Stimulated activated naive CD8-positive, alpha-beta T cell treated with anti-CD3 and anti-CD28 coated beads, Interleukin-15, amount 100 ng/mL, for 72 hours (primary cell): ENCODE data around the gene TMEM239.
"Not testable (repeated sequence)": the region's sequence is repeated elsewhere in the genome, so short reads cannot be mapped to it uniquely, and the experiment has no call there.

Source experiments
- ATAC-seq: fragments of 150-1000 bp; cut with Tn5 transposase; 2 replicates; pipeline ENCODE4 v1.10.0; 2021; ENCODE audit warnings: mild to moderate bottlenecking, moderate library complexity
- DNase-seq, 2 donors: peaks; one replicate each; pipeline ENCODE4 v3.0.0; 2021 to 2022
- H3K27ac Mint-ChIP-seq, 2 donors: one replicate each; pipeline ENCODE4 v1.8.0; 2022; ENCODE audit warnings: mild to moderate bottlenecking in 2 of 2, mixed read lengths in 2 of 2, moderate library complexity in 2 of 2
- H3K27me3 Mint-ChIP-seq: one replicate; pipeline ENCODE4 v1.8.0; 2022; ENCODE audit warnings: mixed read lengths
- H3K4me1 Mint-ChIP-seq: one replicate; pipeline ENCODE4 v1.8.0; 2022; ENCODE audit warnings: mild to moderate bottlenecking, mixed read lengths
- H3K4me3 Mint-ChIP-seq, 2 donors: one replicate each; pipeline ENCODE4 v1.8.0; 2022; ENCODE audit warnings: mild to moderate bottlenecking in 2 of 2, mixed read lengths in 2 of 2, moderate library complexity in 1 of 2
- H3K9me3 Mint-ChIP-seq, 2 donors: one replicate each; pipeline ENCODE4 v1.8.0; 2022; ENCODE audit warnings: mixed read lengths in 2 of 2

The TMEM239 gene

GRCh38 chr20:2831206-2831605 lies 15.0 kb downstream of the TMEM239 start:
- peak in 1 of 2 donors; percentile 2 for DNase-seq
- H3K9me3 Mint-ChIP-seq, H3K27ac Mint-ChIP-seq, ATAC-seq, H3K4me1 Mint-ChIP-seq, H3K4me3 Mint-ChIP-seq: not testable (repeated sequence)
- H3K27me3 Mint-ChIP-seq, result peaks cover 14% of the 10 kb centered on the region

DNA sequence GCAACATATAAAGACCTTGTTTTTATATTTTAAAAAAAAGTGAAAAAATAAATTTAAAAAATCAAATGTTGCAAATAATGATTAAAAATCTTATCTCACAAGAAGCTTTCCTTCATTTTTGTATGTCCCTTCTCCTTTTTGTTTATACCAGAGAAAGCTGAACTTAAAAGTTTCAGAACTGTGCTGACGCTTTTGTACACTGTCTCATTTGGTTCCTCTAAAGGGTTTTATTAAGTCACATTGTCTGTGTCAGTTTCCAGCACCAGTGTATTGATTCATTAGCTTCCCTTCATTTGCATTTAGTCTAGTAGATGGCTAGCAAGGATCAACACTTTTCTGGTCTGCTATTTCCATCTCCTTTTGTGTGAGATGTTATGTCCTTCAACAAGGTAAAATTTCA lies 17.6 kb downstream of the TMEM239 start:
- Mint-ChIP-seq H3K9me3 (no peaks in the 10 kb centered on the region), H3K27ac (no peak overlapping the region), H3K4me1 (peaks cover 13% of the 10 kb centered on the region), H3K4me3 (no peak overlapping the region), H3K27me3 (no peaks in the 10 kb centered on the region)
- DNase-seq (no peak), ATAC-seq (no peak)

DNA sequence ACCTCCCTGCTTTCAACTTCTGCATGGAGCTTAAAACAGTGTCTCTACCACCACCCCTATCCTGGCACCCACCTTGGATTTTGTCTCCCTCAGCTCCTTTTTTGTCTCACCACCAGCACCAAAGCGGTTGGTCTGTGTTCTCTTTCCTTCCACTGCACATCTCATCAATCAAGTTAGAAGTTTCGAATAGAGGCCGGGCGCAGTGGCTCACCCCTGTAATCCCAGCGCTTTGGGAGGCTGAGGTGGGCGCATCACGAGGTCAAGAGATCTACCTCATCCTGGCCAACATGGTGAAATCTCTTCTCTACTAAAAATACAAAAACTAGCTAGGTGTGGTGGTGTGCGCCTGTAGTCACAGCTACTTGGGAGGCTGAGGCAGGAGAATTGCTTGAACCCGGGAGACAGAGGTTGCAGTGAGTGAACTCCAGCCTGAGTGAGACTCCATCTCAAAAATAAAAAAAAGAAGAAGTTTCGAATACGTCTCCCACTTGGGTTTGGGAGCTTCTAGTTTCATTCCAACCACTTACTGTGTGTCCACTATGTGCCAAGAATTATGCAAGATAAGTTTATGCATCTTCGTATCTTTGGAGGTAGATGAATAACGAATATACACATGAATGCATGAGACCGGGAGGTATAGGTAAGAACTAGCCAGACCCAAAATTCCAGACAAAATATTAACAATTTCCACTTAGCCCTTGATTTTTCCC lies 18.4 kb downstream of the TMEM239 start:
- H3K27me3 Mint-ChIP-seq, result no peaks in the 10 kb centered on the region
- peaks cover 20% of the 10 kb centered on the region for H3K4me1 Mint-ChIP-seq
- DNase-seq (no peak), ATAC-seq (no peak)
- no peaks in the 10 kb centered on the region for H3K9me3 Mint-ChIP-seq
- H3K4me3 Mint-ChIP-seq, result no peak overlapping the region
- no peak overlapping the region for H3K27ac Mint-ChIP-seq

GRCh38 chr20:2835331-2835796 lies 19.2 kb downstream of the TMEM239 start:
- H3K9me3 Mint-ChIP-seq, result no peaks in the 10 kb centered on the region

GRCh38 chr20:2836035-2836434 lies 19.9 kb downstream of the TMEM239 start:
- Mint-ChIP-seq H3K4me1 (peaks cover 23% of the 10 kb centered on the region), H3K4me3 (no peak overlapping the region), H3K27me3 (no peaks in the 10 kb centered on the region), H3K27ac (no peak overlapping the region), H3K9me3 (no peaks in the 10 kb centered on the region)
- no peak for ATAC-seq
- no peak for DNase-seq

More at GRCh38 chr20:2835331-2835796, 19.2 kb downstream of the TMEM239 start:
- no peak overlapping the region for H3K27ac Mint-ChIP-seq
- ATAC-seq (no peak), DNase-seq (no peak)
- no peak overlapping the region for H3K4me3 Mint-ChIP-seq
- H3K4me1 Mint-ChIP-seq, result peaks cover 23% of the 10 kb centered on the region
- no peaks in the 10 kb centered on the region for H3K27me3 Mint-ChIP-seq

- peaks cover 29% of the 10 kb centered on the region for H3K4me1 Mint-ChIP-seq
- no peaks in the 10 kb centered on the region for H3K9me3 Mint-ChIP-seq
- H3K27ac Mint-ChIP-seq, result no peak overlapping the region
- no peaks in the 10 kb centered on the region for H3K27me3 Mint-ChIP-seq
- no peak overlapping the region for H3K4me3 Mint-ChIP-seq
- ATAC-seq (no peak), DNase-seq (no peak)
Observed at GRCh38 chr20:2837221-2837960, 21.2 kb downstream of the TMEM239 start.

DNA sequence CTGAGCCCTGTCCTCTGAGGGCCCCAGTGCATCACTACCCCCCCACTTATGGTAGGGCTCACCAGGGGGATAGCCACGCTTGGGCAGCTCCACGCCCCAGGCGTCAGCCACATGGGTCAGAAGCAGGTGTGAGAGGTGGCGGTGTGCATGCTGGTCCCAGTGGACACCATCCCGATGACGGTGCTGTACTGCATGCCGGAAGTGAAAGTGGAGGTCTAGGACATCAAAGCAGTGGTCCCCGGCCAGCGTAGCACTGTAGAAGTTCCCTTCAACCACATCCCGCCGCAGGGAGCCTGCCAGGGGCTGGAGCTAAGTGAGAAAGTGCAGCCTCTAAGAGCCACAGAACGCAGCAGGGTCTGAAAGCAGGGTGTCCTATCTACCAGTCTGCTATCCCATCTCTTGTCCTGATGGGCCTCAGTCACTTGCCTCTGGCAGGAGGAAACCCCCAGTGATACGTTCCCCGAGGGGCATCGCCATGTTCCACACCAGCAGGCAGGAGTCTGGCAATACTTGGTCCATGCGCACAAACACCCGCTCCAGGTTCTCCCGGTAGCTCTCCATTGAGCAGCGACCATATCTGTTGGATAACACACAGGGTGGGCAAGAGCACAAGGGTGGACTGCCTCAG lies 22.1 kb downstream of the TMEM239 start:
- DNase-seq, result no peak
- Mint-ChIP-seq H3K27me3 (no peaks in the 10 kb centered on the region), H3K9me3 (no peaks in the 10 kb centered on the region), H3K27ac (peak overlapping the region in 1 of 2 donors; percentile 44), H3K4me1 (peaks cover 29% of the 10 kb centered on the region), H3K4me3 (peak overlapping the region in 1 of 2 donors; percentile 23)
- no peak for ATAC-seq

GRCh38 chr20:2838847-2839671 lies 22.9 kb downstream of the TMEM239 start:
- H3K4me1 Mint-ChIP-seq, result peaks cover 29% of the 10 kb centered on the region
- no peaks in the 10 kb centered on the region for H3K9me3 Mint-ChIP-seq
- DNase-seq, result no peak
- peak overlapping the region; percentile 80 to 92 for H3K4me3 Mint-ChIP-seq
- ATAC-seq, result no peak
- H3K27ac Mint-ChIP-seq, result peak overlapping the region; percentile 94
- no peaks in the 10 kb centered on the region for H3K27me3 Mint-ChIP-seq

DNA sequence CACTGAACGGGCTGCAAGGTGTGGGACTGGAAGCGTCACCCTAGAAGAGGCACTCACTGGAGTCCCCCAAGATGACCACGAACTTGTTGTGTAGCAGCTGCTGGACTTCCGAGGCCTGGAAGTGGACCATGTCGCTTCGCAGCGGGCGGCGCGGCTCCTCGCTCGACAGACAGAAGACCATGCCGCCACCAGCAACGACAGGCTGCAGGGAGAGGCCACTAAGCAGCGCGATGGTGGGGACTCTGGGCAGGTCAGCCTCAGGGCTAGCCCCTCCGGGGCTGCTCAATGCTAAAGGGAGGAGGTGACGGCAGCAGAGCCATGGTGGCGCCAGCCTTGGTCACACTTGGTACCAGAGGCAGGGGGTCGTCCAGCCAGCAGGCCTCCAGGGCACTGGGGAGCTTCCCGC lies 23.6 kb downstream of the TMEM239 start:
- H3K27me3 Mint-ChIP-seq, result no peaks in the 10 kb centered on the region
- H3K27ac Mint-ChIP-seq, result peak overlapping the region in 1 of 2 donors; percentile 94
- DNase-seq (no peak), ATAC-seq (no peak)
- H3K4me1 Mint-ChIP-seq, result peaks cover 34% of the 10 kb centered on the region
- H3K4me3 Mint-ChIP-seq, result peak overlapping the region; percentile 80 to 92
- no peaks in the 10 kb centered on the region for H3K9me3 Mint-ChIP-seq

DNA sequence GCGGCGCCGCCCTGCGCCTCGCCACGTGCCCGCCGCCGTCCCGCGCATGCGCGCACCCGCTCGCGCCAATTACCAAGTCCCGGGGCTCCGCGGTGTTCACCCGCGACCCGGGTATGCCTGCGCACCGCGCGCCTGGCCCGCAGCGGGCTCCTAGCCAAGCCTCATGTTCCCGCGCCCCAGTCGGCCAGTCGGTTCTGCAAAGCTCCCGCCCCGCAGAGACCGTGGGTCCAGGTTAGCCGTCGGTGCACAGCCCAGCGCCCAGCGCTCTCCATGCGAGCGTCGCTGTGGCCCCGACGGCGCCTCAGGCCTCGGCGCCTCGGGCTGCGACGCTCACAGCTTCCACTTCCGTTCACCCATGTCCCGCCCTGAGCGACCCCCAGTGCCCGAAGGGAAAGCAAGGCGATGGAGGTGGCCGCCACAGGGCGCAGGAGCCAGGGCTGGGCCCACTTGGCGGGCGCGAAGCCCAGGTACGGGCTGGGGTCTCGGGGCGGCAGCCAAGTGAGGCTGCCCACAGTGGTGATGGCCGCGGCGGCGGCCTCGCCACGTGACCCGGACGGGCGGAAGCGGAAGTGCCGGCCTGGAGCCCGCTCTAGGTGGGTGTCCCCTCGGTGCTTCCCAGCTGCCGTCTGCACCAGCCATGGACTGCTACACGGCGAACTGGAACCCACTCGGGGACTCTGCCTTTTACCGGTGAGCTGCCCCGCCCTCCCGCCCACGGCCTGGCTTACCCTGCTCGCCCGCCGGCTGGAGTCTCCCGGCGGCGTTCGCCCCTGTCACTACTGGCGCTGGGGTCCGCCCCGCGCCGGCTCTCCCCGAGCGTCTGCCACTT lies 24.2 kb downstream of the TMEM239 start, which contains the start of the genes PCED1A and VPS16:
PCED1A (minus strand) TSS at position 518 of the 829 bp plus-strand sequence. CDS start 743 bp downstream, outside the sequence.
VPS16 (plus strand) TSS at position 608 of the 829 bp plus-strand sequence; CDS start at position 638, 30 bp downstream.
- H3K27me3 Mint-ChIP-seq, result no peaks in the 10 kb centered on the region
- no peaks in the 10 kb centered on the region for H3K9me3 Mint-ChIP-seq
- DNase-seq (peak; percentile 90 to 92), ATAC-seq (peak; percentile 99)
- peaks cover 40% of the 10 kb centered on the region for H3K4me1 Mint-ChIP-seq
- H3K4me3 Mint-ChIP-seq, result peak within 1 kb of the TSS; percentile 87 to 92
- peak within 1 kb of the TSS; percentile 96 to 97 for H3K27ac Mint-ChIP-seq

DNA sequence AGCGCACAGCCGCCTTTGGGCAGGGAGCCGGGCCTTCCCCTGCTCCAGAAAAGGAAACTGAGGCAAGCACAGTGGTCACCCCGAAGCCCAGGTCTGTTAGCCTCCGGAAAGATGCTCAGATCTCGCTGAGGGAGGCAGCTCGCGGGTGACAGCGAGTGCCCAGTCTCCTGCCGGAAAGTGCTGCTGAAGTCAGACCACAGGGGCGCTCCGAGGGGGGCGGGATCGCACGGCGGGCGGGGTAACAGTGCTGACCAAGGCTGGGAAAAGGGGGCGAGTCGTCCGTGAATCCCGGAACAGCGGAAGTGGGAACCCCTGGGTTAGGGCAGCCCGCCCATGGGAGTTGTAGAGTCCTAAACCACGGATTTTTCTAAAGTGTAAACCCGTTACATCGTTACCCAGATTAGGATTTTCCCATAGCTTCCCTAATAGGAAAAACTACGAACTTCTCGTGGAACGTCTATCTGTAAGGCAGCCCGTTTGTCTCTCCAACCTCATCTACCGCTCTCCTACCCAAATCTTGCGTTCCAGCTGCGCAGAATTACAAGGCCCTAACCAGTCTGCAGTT lies 24.9 kb downstream of the TMEM239 start:
- no peaks in the 10 kb centered on the region for H3K27me3 Mint-ChIP-seq
- no peaks in the 10 kb centered on the region for H3K9me3 Mint-ChIP-seq
- peaks cover 41% of the 10 kb centered on the region for H3K4me1 Mint-ChIP-seq
- peak overlapping the region; percentile 87 to 90 for H3K4me3 Mint-ChIP-seq
- peak overlapping the region; percentile 57 to 92 for H3K27ac Mint-ChIP-seq
- peak in 1 of 2 donors; percentile 52 for DNase-seq
- ATAC-seq, result peak; percentile 44

GRCh38 chr20:2845607-2846006 lies 29.4 kb downstream of the TMEM239 start:
- ATAC-seq, result peak; percentile 85
- H3K9me3 Mint-ChIP-seq, result no peaks in the 10 kb centered on the region
- H3K4me3 Mint-ChIP-seq, result no peak overlapping the region
- DNase-seq, result peak in 1 of 2 donors; percentile 43
- peaks cover 19% of the 10 kb centered on the region for H3K4me1 Mint-ChIP-seq
- no peaks in the 10 kb centered on the region for H3K27me3 Mint-ChIP-seq
- H3K27ac Mint-ChIP-seq, result no peak overlapping the region

GRCh38 chr20:2846698-2847097 lies 30.5 kb downstream of the TMEM239 start:
- Mint-ChIP-seq H3K9me3 (no peaks in the 10 kb centered on the region), H3K4me1 (peaks cover 20% of the 10 kb centered on the region), H3K27me3 (no peaks in the 10 kb centered on the region), H3K4me3 (no peak overlapping the region), H3K27ac (no peak overlapping the region)
- DNase-seq (no peak), ATAC-seq (no peak)

GRCh38 chr20:2847802-2848201 lies 31.6 kb downstream of the TMEM239 start:
- Mint-ChIP-seq H3K27ac (peak overlapping the region in 1 of 2 donors; percentile 3), H3K27me3 (no peaks in the 10 kb centered on the region), H3K9me3 (no peaks in the 10 kb centered on the region), H3K4me3 (no peak overlapping the region), H3K4me1 (peaks cover 28% of the 10 kb centered on the region)
- DNase-seq (no peak), ATAC-seq (no peak)
